SK-N-SH (cell line): Measurements from ENCODE around the gene TNXB. TPM values are rescaled to one million over a fixed set of nuclear protein-coding genes. Genes with fewer than 3 reads are reported as not detected.

Experiments used
- CTCF ChIA-PET: fragments of 300-600, 350-600 bp; formaldehyde crosslinking; extraction: SDS; loops from one replicate; lab custom pipeline; 2021; lab: Yijun Ruan, JAX
- POLR2A ChIA-PET: fragments of 350-600 bp; sonication (Branson Sonifier 250); formaldehyde crosslinking; extraction: SDS; loops from one replicate; lab custom pipeline; 2020; ENCODE audit warnings: antibody characterized with exemption, inconsistent platforms; lab: Yijun Ruan, JAX
- DNase-seq: peaks from one replicate; pipeline ENCODE4 v3.0.0; 2012
- H2AFZ ChIP-seq: fragments of 200-600 bp; sonication (generic); 2 replicates; pipeline ENCODE4 v1.8.1; 2016; ENCODE audit warnings: antibody characterized with exemption, mild to moderate bottlenecking, low read depth
- H3F3A ChIP-seq: fragments of 200-600 bp; sonication (generic); replicated peaks from 2 replicates; pipeline ENCODE3; 2016; ENCODE audit warnings: antibody characterized with exemption, mild to moderate bottlenecking; ENCODE audit not compliant: insufficient read depth
- H3K27ac ChIP-seq, 2 experiments: fragments of 200-500 bp in 1 of 2; fragments of 200-600 bp in 1 of 2; sonication (Bioruptor generic) in 1 of 2; sonication (generic), shearing (Covaris generic) in 1 of 2; 2 replicates each; pipeline versions ENCODE4 v1.5.1 to v1.6.1; 2014 to 2016; ENCODE audit warnings: low read depth in 2 of 2, inconsistent platforms in 1 of 2, low read length in 1 of 2, mild to moderate bottlenecking in 1 of 2, mixed read lengths in 1 of 2
- H3K27me3 ChIP-seq: fragments of 200-600 bp; sonication (generic), shearing (Covaris generic); 2 replicates; pipeline ENCODE4 v1.6.1; 2016; ENCODE audit warnings: mixed run types; ENCODE audit not compliant: insufficient read depth
- H3K36me3 ChIP-seq, 2 experiments: fragments of 200-500 bp in 1 of 2; fragments of 200-600 bp in 1 of 2; sonication (Bioruptor generic) in 1 of 2; sonication (generic) in 1 of 2; replicated peaks in 1 of 2; 2 replicates each; pipeline versions ENCODE3 to v1.5.1; 2014 to 2016; ENCODE audit warnings: low read length in 1 of 2, mild to moderate bottlenecking in 1 of 2; ENCODE audit not compliant: insufficient read depth in 2 of 2, control insufficient read depth in 1 of 2
- H3K4me1 ChIP-seq, 2 experiments: fragments of 200-500 bp in 1 of 2; fragments of 200-600 bp in 1 of 2; sonication (Bioruptor generic) in 1 of 2; sonication (generic), shearing (Covaris generic) in 1 of 2; 2 replicates each; pipeline versions ENCODE4 v1.5.1 to v1.6.1; 2014 to 2016; ENCODE audit warnings: low read depth in 1 of 2, low read length in 1 of 2, mixed run types in 1 of 2; ENCODE audit not compliant: insufficient read depth in 2 of 2, control insufficient read depth in 1 of 2
- H3K4me2 ChIP-seq: fragments of 200-600 bp; sonication (generic), shearing (Covaris generic); 2 replicates; pipeline ENCODE4 v1.6.1; 2017; ENCODE audit warnings: mixed run types
- H3K4me3 ChIP-seq, 2 experiments: fragments of 200-500 bp in 1 of 2; fragments of 200-600 bp in 1 of 2; sonication (Bioruptor generic) in 1 of 2; sonication (generic), shearing (Covaris generic) in 1 of 2; 2 replicates each; pipeline versions ENCODE4 v1.5.1 to v1.8.1; 2014 to 2016; ENCODE audit warnings: low read depth in 2 of 2, inconsistent platforms in 1 of 2, low read length in 1 of 2, mild to moderate bottlenecking in 1 of 2, mixed read lengths in 1 of 2, moderate library complexity in 1 of 2
- H3K79me2 ChIP-seq: fragments of 200-600 bp; sonication (generic); 2 replicates; pipeline ENCODE4 v1.8.1; 2017; ENCODE audit warnings: mild to moderate bottlenecking; ENCODE audit not compliant: insufficient read depth
- H3K9ac ChIP-seq: fragments of 200-600 bp; sonication (generic); 2 replicates; pipeline ENCODE4 v1.6.1; 2017; ENCODE audit warnings: mixed run types
- H3K9me2 ChIP-seq: fragments of 200-600 bp; sonication (generic); 2 replicates; pipeline ENCODE4 v1.6.1; 2017; ENCODE audit warnings: mixed run types
- H3K9me3 ChIP-seq: fragments of 200-600 bp; sonication (generic); 2 replicates; pipeline ENCODE4 v1.6.1; 2017; ENCODE audit warnings: mixed run types, mild to moderate bottlenecking, moderate library complexity
- H4K20me1 ChIP-seq: fragments of 200-600 bp; sonication (generic); 2 replicates; pipeline ENCODE4 v1.6.1; 2017; ENCODE audit warnings: mild to moderate bottlenecking, mixed run types; ENCODE audit not compliant: insufficient read depth
- EZH2phosphoT487 ChIP-seq: fragments of 200-600 bp; sonication (generic); IDR thresholded peaks from 2 replicates; pipeline ENCODE4 v1.6.1; 2017; ENCODE audit warnings: low read depth, mixed run types, mild to moderate bottlenecking, antibody characterized with exemption, moderate library complexity, borderline replicate concordance
- FOXM1 ChIP-seq: IDR thresholded peaks from 2 replicates; pipeline ENCODE4 v1.4.0; 2012; ENCODE audit warnings: low read depth, mild to moderate bottlenecking
- GABPA ChIP-seq: IDR thresholded peaks from 2 replicates; pipeline ENCODE4 v1.4.0; 2012; ENCODE audit warnings: low read depth, mild to moderate bottlenecking
- JUND ChIP-seq: IDR thresholded peaks from 2 replicates; pipeline ENCODE4 v1.4.0; 2012
- MAX ChIP-seq: IDR thresholded peaks from 2 replicates; pipeline ENCODE4 v1.4.0; 2012; ENCODE audit warnings: low read depth
- RAD21 ChIP-seq: IDR thresholded peaks from 2 replicates; pipeline ENCODE4 v1.6.1; 2012; ENCODE audit warnings: mild to moderate bottlenecking, low read length
- RCOR1 ChIP-seq: fragments of 150-350 bp; IDR thresholded peaks from 2 replicates; pipeline ENCODE4 v1.6.1; 2017; ENCODE audit warnings: antibody characterized with exemption, low read length
- SIN3A ChIP-seq: IDR thresholded peaks from 2 replicates; pipeline ENCODE4 v1.6.1; 2012; ENCODE audit warnings: low read depth, mild to moderate bottlenecking, low read length, moderate library complexity, borderline replicate concordance
- TCF12 ChIP-seq: IDR thresholded peaks from 2 replicates; pipeline ENCODE4 v1.4.0; 2012
- USF1 ChIP-seq: IDR thresholded peaks from 2 replicates; pipeline ENCODE4 v1.4.0; 2012; ENCODE audit warnings: low read depth, borderline replicate concordance
- USF2 ChIP-seq: fragments of 150-350 bp; IDR thresholded peaks from 2 replicates; pipeline ENCODE4 v1.6.1; 2017; ENCODE audit warnings: antibody characterized with exemption, low read length, low read depth, borderline replicate concordance
- YY1 ChIP-seq: IDR thresholded peaks from 2 replicates; pipeline ENCODE4 v1.4.0; 2012; ENCODE audit warnings: low read depth, mild to moderate bottlenecking
- WGBS: methylation state at CpG from one replicate; pipeline ENCODE4 v1.1.6; 2017; ENCODE audit warnings: low lambda C conversion rate; 5-methylcytosine and 5-hydroxymethylcytosine counted together
- polyA plus RNA-seq, 3 experiments: library from polyadenylated mRNA; depleted of rRNA; stranded (reverse); fragments of >200 nt; gene quantifications; 2 replicates each; pipeline ENCODE4 v1.2.3, GENCODE V29; 2012
- TF ChIP-seq, protein P1 (sequence below): fragments of 200-600 bp; sonication (generic); IDR thresholded peaks from 2 replicates; pipeline ENCODE4 v1.6.1; 2017; ENCODE audit warnings: antibody characterized with exemption, mild to moderate bottlenecking, moderate library complexity

TNXB gene
- polyA plus RNA-seq, 1 of the 3 experiments (the other 2 are of a cell fraction) = 0.48 TPM

GRCh38 chr6:32149092-32149755 is 40.1 kb upstream of the TNXB start:
- H3K4me3 ChIP-seq = no peak overlapping the region
- H4K20me1 ChIP-seq = no peaks in the 10 kb centered on the region
- peaks cover 13 to 21% of the 10 kb centered on the region in 2 experiments; a peak in 3 of 4 replicates for H3K4me1 ChIP-seq
- H3F3A ChIP-seq = peaks cover 4% of the 10 kb centered on the region
- peaks cover 1% of the 10 kb centered on the region; the same call in 1 of the 2 replicates for H3K79me2 ChIP-seq
- H3K9me3 ChIP-seq = no peaks in the 10 kb centered on the region
- CTCF ChIA-PET = interaction anchor here (0.6 kb wide), 1 partner anchor 59 kb away, joined by 3 read pairs; no protein-coding TSS in a partner anchor
- H3K9me2 ChIP-seq = no peaks in the 10 kb centered on the region
- H3K36me3 ChIP-seq = no peaks in the 10 kb centered on the region
- H2AFZ ChIP-seq = no peak overlapping the region
- 90% methylated on average over 41 of the region's 47 CpGs for WGBS
- no peak overlapping the region for H3K4me2 ChIP-seq
- no peaks in the 10 kb centered on the region for H3K27me3 ChIP-seq
- DNase-seq = no peak
- POLR2A ChIA-PET = no interaction called here
- H3K9ac ChIP-seq = no peak overlapping the region
- no peak overlapping the region for H3K27ac ChIP-seq
- TF ChIP-seq RAD21 (no peak), SIN3A (no peak), USF2 (no peak), USF1 (no peak), GABPA (no peak), TCF12 (no peak), YY1 (no peak), MAX (no peak), FOXM1 (no peak), RCOR1 (no peak), JUND (no peak), EZH2phosphoT487 (no peak)
- TF ChIP-seq, protein P1, sequence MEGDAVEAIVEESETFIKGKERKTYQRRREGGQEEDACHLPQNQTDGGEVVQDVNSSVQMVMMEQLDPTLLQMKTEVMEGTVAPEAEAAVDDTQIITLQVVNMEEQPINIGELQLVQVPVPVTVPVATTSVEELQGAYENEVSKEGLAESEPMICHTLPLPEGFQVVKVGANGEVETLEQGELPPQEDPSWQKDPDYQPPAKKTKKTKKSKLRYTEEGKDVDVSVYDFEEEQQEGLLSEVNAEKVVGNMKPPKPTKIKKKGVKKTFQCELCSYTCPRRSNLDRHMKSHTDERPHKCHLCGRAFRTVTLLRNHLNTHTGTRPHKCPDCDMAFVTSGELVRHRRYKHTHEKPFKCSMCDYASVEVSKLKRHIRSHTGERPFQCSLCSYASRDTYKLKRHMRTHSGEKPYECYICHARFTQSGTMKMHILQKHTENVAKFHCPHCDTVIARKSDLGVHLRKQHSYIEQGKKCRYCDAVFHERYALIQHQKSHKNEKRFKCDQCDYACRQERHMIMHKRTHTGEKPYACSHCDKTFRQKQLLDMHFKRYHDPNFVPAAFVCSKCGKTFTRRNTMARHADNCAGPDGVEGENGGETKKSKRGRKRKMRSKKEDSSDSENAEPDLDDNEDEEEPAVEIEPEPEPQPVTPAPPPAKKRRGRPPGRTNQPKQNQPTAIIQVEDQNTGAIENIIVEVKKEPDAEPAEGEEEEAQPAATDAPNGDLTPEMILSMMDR = no peak
